CD8-positive, alpha-beta memory T cell (primary cell): ENCODE results near the gene DGKI. TPM values are rescaled to one million over a fixed set of nuclear protein-coding genes. Genes with fewer than 3 reads are reported as not detected.

Source experiments
- CTCF ChIA-PET: fragments of 350-600 bp; sonication (Branson Sonifier 250); formaldehyde crosslinking; loops from one replicate; lab custom pipeline; 2021; ENCODE audit warnings: antibody characterized with exemption; lab: Charles Lee
- POLR2A ChIA-PET: fragments of 350-600 bp; sonication (Branson Sonifier 250); formaldehyde crosslinking; loops from one replicate; lab custom pipeline; 2021; ENCODE audit warnings: antibody characterized with exemption; lab: Charles Lee
- DNase-seq, 5 donors: peaks; one replicate each; pipeline versions ENCODE4 v3.0.0 to v3.0.0-alpha.2; 2020 to 2022; ENCODE audit warnings: mixed read lengths in 1 of 5
- H3K27ac ChIP-seq: one replicate; pipeline ENCODE4 v1.7.0; 2013; ENCODE audit warnings: low read depth, mild to moderate bottlenecking, low read length, moderate library complexity
- H3K27me3 ChIP-seq: 2 replicates; pipeline ENCODE4 v1.7.0; 2013; ENCODE audit warnings: low read length, mild to moderate bottlenecking; ENCODE audit not compliant: insufficient read depth, poor library complexity, severe bottlenecking
- H3K36me3 ChIP-seq: 2 replicates; pipeline ENCODE4 v1.7.0; 2013; ENCODE audit warnings: mild to moderate bottlenecking, low read length, moderate library complexity; ENCODE audit not compliant: insufficient read depth
- H3K4me1 ChIP-seq: 2 replicates; pipeline ENCODE4 v1.7.0; 2013; ENCODE audit warnings: mild to moderate bottlenecking, low read length, moderate library complexity; ENCODE audit not compliant: insufficient read depth
- H3K4me3 ChIP-seq: 2 replicates; pipeline ENCODE4 v1.7.0; 2013; ENCODE audit warnings: mild to moderate bottlenecking, low read length
- H3K9me3 ChIP-seq: 2 replicates; pipeline ENCODE4 v1.7.0; 2013; ENCODE audit warnings: mild to moderate bottlenecking, low read length
- H3K27ac Mint-ChIP-seq, 8 donors: one replicate each; pipeline ENCODE4 v1.8.0; 2020 to 2021; ENCODE audit warnings: mixed read lengths in 8 of 8, mild to moderate bottlenecking in 6 of 8, inconsistent platforms in 3 of 8, moderate library complexity in 3 of 8
- H3K27me3 Mint-ChIP-seq, 2 donors: one replicate each; pipeline ENCODE4 v1.8.0; 2020 to 2021; ENCODE audit warnings: mixed read lengths in 2 of 2, mild to moderate bottlenecking in 1 of 2, moderate library complexity in 1 of 2
- H3K36me3 Mint-ChIP-seq, 3 donors: one replicate each; pipeline ENCODE4 v1.8.0; 2020 to 2021; ENCODE audit warnings: mixed read lengths in 3 of 3, inconsistent platforms in 1 of 3, mild to moderate bottlenecking in 1 of 3
- H3K4me1 Mint-ChIP-seq, 3 donors: one replicate each; pipeline ENCODE4 v1.8.0; 2020 to 2021; ENCODE audit warnings: mixed read lengths in 3 of 3, inconsistent platforms in 1 of 3, mild to moderate bottlenecking in 1 of 3
- H3K4me3 Mint-ChIP-seq, 7 donors: one replicate each; pipeline ENCODE4 v1.8.0; 2020 to 2021; ENCODE audit warnings: mixed read lengths in 7 of 7, mild to moderate bottlenecking in 6 of 7, moderate library complexity in 4 of 7, inconsistent platforms in 2 of 7
- H3K9me3 Mint-ChIP-seq, 5 donors: one replicate each; pipeline ENCODE4 v1.8.0; 2020 to 2022; ENCODE audit warnings: mixed read lengths in 5 of 5, mild to moderate bottlenecking in 3 of 5, moderate library complexity in 2 of 5, inconsistent platforms in 1 of 5
- polyA plus RNA-seq: library from polyadenylated mRNA; unstranded; fragments of 300-500 nt; fragmentation: Illumina TruSeq; gene quantifications from one replicate; pipeline ENCODE4 v1.2.3, GENCODE V29; 2021
- total RNA-seq, 2 experiments: library from RNA; stranded (reverse); gene quantifications; one replicate each; pipeline ENCODE4 v1.2.3, GENCODE V29; 2021

Gene DGKI
- total and polyA plus RNA-seq, 3 experiments from 2014 or later, result 1.3 to 1.4 TPM; not detected in 1

GRCh38 chr7:137828456-137828855, 18.3 kb downstream of the DGKI start:
- Histone ChIP-seq H3K4me1 (no peaks in the 10 kb centered on the region), H3K4me3 (no peak overlapping the region), H3K9me3 (no peaks in the 10 kb centered on the region), H3K36me3 (no peaks in the 10 kb centered on the region), H3K27me3 (no peaks in the 10 kb centered on the region), H3K27ac (no peak overlapping the region)
- POLR2A ChIA-PET, result no interaction called here
- Mint-ChIP-seq H3K27ac (no peak overlapping the region), H3K4me1 (no peaks in the 10 kb centered on the region), H3K27me3 (peaks cover 2 to 30% of the 10 kb centered on the region in 2 donors), H3K36me3 (peaks cover 0 to 4% (median 0%) of the 10 kb centered on the region in 3 donors), H3K9me3 (peaks cover 5 to 22% (median 17%) of the 10 kb centered on the region in 5 donors), H3K4me3 (no peak overlapping the region)
- CTCF ChIA-PET, result no interaction called here
- DNase-seq, result no peak

- peaks cover 7 to 34% of the 10 kb centered on the region in 2 donors for H3K27me3 Mint-ChIP-seq
- peaks cover 0 to 2% (median 0%) of the 10 kb centered on the region in 5 donors for H3K9me3 Mint-ChIP-seq
Measured at GRCh38 chr7:137825489-137825888, 21.3 kb downstream of the DGKI start.

GRCh38 chr7:137820677-137821420, 25.9 kb downstream of the DGKI start:
- POLR2A ChIA-PET, result no interaction called here
- no peaks in the 10 kb centered on the region for H3K4me1 ChIP-seq
- no peak overlapping the region for H3K4me3 Mint-ChIP-seq
- H3K36me3 ChIP-seq, result no peaks in the 10 kb centered on the region
- peaks cover 14 to 38% of the 10 kb centered on the region in 2 donors for H3K27me3 Mint-ChIP-seq
- DNase-seq, result no peak
- H3K27ac Mint-ChIP-seq, result no peak overlapping the region
- no peaks in the 10 kb centered on the region for H3K9me3 ChIP-seq
- no peaks in the 10 kb centered on the region for H3K4me1 Mint-ChIP-seq
- no peaks in the 10 kb centered on the region for H3K27me3 ChIP-seq
- no peaks in the 10 kb centered on the region for H3K9me3 Mint-ChIP-seq
- H3K4me3 ChIP-seq, result no peak overlapping the region
- H3K27ac ChIP-seq, result no peak overlapping the region
- CTCF ChIA-PET, result no interaction called here
- no peaks in the 10 kb centered on the region for H3K36me3 Mint-ChIP-seq

More at GRCh38 chr7:137825489-137825888, 21.3 kb downstream of the DGKI start:
- ChIA-PET CTCF (no interaction called here), POLR2A (no interaction called here)
- no peak overlapping the region for H3K4me3 ChIP-seq
- no peaks in the 10 kb centered on the region for H3K4me1 ChIP-seq
- no peak for DNase-seq
- no peak overlapping the region for H3K4me3 Mint-ChIP-seq
- no peaks in the 10 kb centered on the region for H3K27me3 ChIP-seq
- H3K4me1 Mint-ChIP-seq, result no peaks in the 10 kb centered on the region
- H3K27ac Mint-ChIP-seq, result no peak overlapping the region
- no peak overlapping the region for H3K27ac ChIP-seq
- no peaks in the 10 kb centered on the region for H3K36me3 ChIP-seq
- H3K36me3 Mint-ChIP-seq, result no peaks in the 10 kb centered on the region
- H3K9me3 ChIP-seq, result no peaks in the 10 kb centered on the region

GRCh38 chr7:137820156-137820555, 26.6 kb downstream of the DGKI start:
- Mint-ChIP-seq H3K9me3 (no peaks in the 10 kb centered on the region), H3K27ac (no peak overlapping the region), H3K4me3 (no peak overlapping the region), H3K36me3 (no peaks in the 10 kb centered on the region), H3K4me1 (no peaks in the 10 kb centered on the region), H3K27me3 (peaks cover 14 to 38% of the 10 kb centered on the region in 2 donors)
- CTCF ChIA-PET, result no interaction called here
- Histone ChIP-seq H3K27ac (no peak overlapping the region), H3K4me1 (no peaks in the 10 kb centered on the region), H3K9me3 (no peaks in the 10 kb centered on the region), H3K36me3 (no peaks in the 10 kb centered on the region), H3K4me3 (no peak overlapping the region), H3K27me3 (no peaks in the 10 kb centered on the region)
- DNase-seq, result no peak
- POLR2A ChIA-PET, result no interaction called here

- H3K27me3 ChIP-seq, result no peaks in the 10 kb centered on the region
- no peak overlapping the region for H3K4me3 ChIP-seq
- no peak for DNase-seq
- H3K27ac ChIP-seq, result no peak overlapping the region
- H3K9me3 Mint-ChIP-seq, result no peaks in the 10 kb centered on the region
- H3K36me3 Mint-ChIP-seq, result no peaks in the 10 kb centered on the region
- ChIA-PET POLR2A (no interaction called here), CTCF (no interaction called here)
- no peaks in the 10 kb centered on the region for H3K36me3 ChIP-seq
- H3K9me3 ChIP-seq, result no peaks in the 10 kb centered on the region
- H3K4me3 Mint-ChIP-seq, result no peak overlapping the region
- no peaks in the 10 kb centered on the region for H3K4me1 ChIP-seq
- peaks cover 14 to 34% of the 10 kb centered on the region in 2 donors for H3K27me3 Mint-ChIP-seq
- H3K27ac Mint-ChIP-seq, result no peak overlapping the region
- no peaks in the 10 kb centered on the region for H3K4me1 Mint-ChIP-seq
Measured at GRCh38 chr7:137818036-137818435, 28.7 kb downstream of the DGKI start.

- CTCF ChIA-PET, result no interaction called here
- POLR2A ChIA-PET, result no interaction called here
- H3K4me3 ChIP-seq, result no peak overlapping the region
Measured at GRCh38 chr7:137816696-137817320, 30.0 kb downstream of the DGKI start.

GRCh38 chr7:137813541-137813940, 33.2 kb downstream of the DGKI start:
- no peak for DNase-seq
- ChIA-PET CTCF (no interaction called here), POLR2A (no interaction called here)
- Histone ChIP-seq H3K27ac (no peak overlapping the region), H3K36me3 (no peaks in the 10 kb centered on the region), H3K4me3 (no peak overlapping the region), H3K9me3 (no peaks in the 10 kb centered on the region), H3K4me1 (no peaks in the 10 kb centered on the region), H3K27me3 (no peaks in the 10 kb centered on the region)
- Mint-ChIP-seq H3K27me3 (peaks cover 6 to 17% of the 10 kb centered on the region in 2 donors), H3K27ac (no peak overlapping the region), H3K36me3 (no peaks in the 10 kb centered on the region), H3K9me3 (no peaks in the 10 kb centered on the region), H3K4me1 (no peaks in the 10 kb centered on the region), H3K4me3 (no peak overlapping the region)

More at GRCh38 chr7:137816696-137817320, 30.0 kb downstream of the DGKI start:
- DNase-seq, result no peak
- no peaks in the 10 kb centered on the region for H3K36me3 ChIP-seq
- peaks cover 14 to 34% of the 10 kb centered on the region in 2 donors for H3K27me3 Mint-ChIP-seq
- no peaks in the 10 kb centered on the region for H3K9me3 Mint-ChIP-seq
- no peaks in the 10 kb centered on the region for H3K4me1 Mint-ChIP-seq
- no peak overlapping the region for H3K27ac ChIP-seq
- H3K4me3 Mint-ChIP-seq, result no peak overlapping the region
- H3K27ac Mint-ChIP-seq, result no peak overlapping the region
- H3K4me1 ChIP-seq, result no peaks in the 10 kb centered on the region
- H3K27me3 ChIP-seq, result no peaks in the 10 kb centered on the region
- no peaks in the 10 kb centered on the region for H3K36me3 Mint-ChIP-seq
- H3K9me3 ChIP-seq, result no peaks in the 10 kb centered on the region

- no peak overlapping the region for H3K4me3 ChIP-seq
- no peaks in the 10 kb centered on the region for H3K9me3 ChIP-seq
- H3K27me3 ChIP-seq, result no peaks in the 10 kb centered on the region
- POLR2A ChIA-PET, result no interaction called here
- H3K27ac ChIP-seq, result no peak overlapping the region
- Mint-ChIP-seq H3K4me3 (no peak overlapping the region), H3K36me3 (no peaks in the 10 kb centered on the region), H3K9me3 (peaks cover 0 to 4% (median 0%) of the 10 kb centered on the region in 5 donors), H3K27ac (no peak overlapping the region), H3K27me3 (peaks cover 2 to 15% of the 10 kb centered on the region in 2 donors), H3K4me1 (no peaks in the 10 kb centered on the region)
- no peak for DNase-seq
- H3K36me3 ChIP-seq, result no peaks in the 10 kb centered on the region
- H3K4me1 ChIP-seq, result no peaks in the 10 kb centered on the region
- CTCF ChIA-PET, result no interaction called here
Measured at GRCh38 chr7:137810248-137810647, 36.5 kb downstream of the DGKI start.
